ENCODE measurements around the gene CELA2B. TPM values are rescaled to one million over a fixed set of nuclear protein-coding genes. Genes with fewer than 3 reads are reported as not detected.

CELA2B gene
- total and polyA plus RNA-seq, 9 of the 15 experiments (the other 6 are each of a cell fraction or from before 2014, with no cell fraction given) = 0.25 to 2.1 (median 0.38) TPM; not detected in 5

GRCh38 chr1:15515022-15515663, 39.2 kb downstream of the CELA2B start (continued):
- TF ChIP-seq, protein P1, sequence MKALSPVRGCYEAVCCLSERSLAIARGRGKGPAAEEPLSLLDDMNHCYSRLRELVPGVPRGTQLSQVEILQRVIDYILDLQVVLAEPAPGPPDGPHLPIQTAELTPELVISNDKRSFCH (CRISPR knock-in tag; IDR thresholded peaks at IDR 0.05) = no peak
- TF ChIP-seq, protein P1 (tag; IDR thresholded peaks at IDR 0.05) = no peak
- TF ChIP-seq FOS (IDR thresholded peaks at IDR 0.05; ENCODE audit: extremely low read depth, insufficient read length) (no peak), HINFP (tag; conservative IDR thresholded peaks at IDR 0.05; ENCODE audit: low read depth) (no peak)
- TF ChIP-seq, protein P2, sequence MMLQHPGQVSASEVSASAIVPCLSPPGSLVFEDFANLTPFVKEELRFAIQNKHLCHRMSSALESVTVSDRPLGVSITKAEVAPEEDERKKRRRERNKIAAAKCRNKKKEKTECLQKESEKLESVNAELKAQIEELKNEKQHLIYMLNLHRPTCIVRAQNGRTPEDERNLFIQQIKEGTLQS (IDR thresholded peaks at IDR 0.05) = peak; percentile 63; the same call in 1 of the 2 replicates
- TF ChIP-seq, protein P2 (CRISPR knock-in tag; conservative IDR thresholded peaks at IDR 0.05) = no peak

DNA sequence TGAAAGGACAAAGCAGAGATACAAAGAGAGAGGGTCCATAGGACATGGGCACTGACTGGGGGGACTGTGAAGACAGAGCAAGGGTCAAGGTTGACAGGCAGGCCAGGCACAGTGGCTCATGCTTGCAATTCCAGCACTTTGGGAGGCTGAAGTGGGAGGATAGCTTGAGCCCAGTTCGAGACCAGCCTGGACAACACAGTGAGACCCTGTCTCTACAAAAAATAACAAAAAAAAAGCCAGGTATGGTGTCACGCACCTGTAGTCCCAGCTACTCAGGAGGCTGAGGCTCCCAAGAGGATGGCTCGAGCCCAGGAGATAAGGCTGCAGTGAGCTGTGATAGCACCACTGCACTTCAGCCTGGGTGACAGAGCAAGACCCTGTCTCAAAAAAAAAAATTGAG, 43.7 kb downstream of the CELA2B start:
- H3K9me1 ChIP-seq (ENCODE audit: control insufficient read depth, insufficient read depth, low read length) = no peaks in the 10 kb centered on the region
- H3K4me3 ChIP-seq = no peak overlapping the region
- H3K9ac ChIP-seq (ENCODE audit: insufficient read depth in 1 of 2, low read depth in 2 of 2, low read length in 2 of 2) = no peak overlapping the region
- H3K4me2 ChIP-seq (ENCODE audit: insufficient read depth, low read length) = no peak overlapping the region
- H3K27me3 ChIP-seq (ENCODE audit: control insufficient read depth in 2 of 2, insufficient read depth in 2 of 2, low read length in 2 of 2) = no peaks in the 10 kb centered on the region
- TF ChIP-seq TAF9B (IDR thresholded peaks at IDR 0.05; ENCODE audit: partially characterized antibody) (no peak), KDM1A (IDR thresholded peaks at IDR 0.05) (peak in 1 of 2 experiments; percentile 23; a peak in 1 of 4 replicates), ZNF121 (CRISPR knock-in tag; conservative IDR thresholded peaks at IDR 0.05) (peak; percentile 84)
- intact Hi-C loops (cut with micrococcal nuclease) = loop anchor here (10.0 kb wide), 1 partner anchor 315 kb away; no protein-coding TSS in a partner anchor
- DNase-seq (ENCODE audit: extremely low read depth in 1 of 4, low spot score in 3 of 4) (no peak), ATAC-seq (no peak), FAIRE-seq (no peak)
- WGBS (ENCODE audit: insufficient coverage, low coverage, missing lambda C conversion rate) = 73% methylated on average over 3 of the region's 3 CpGs
- POLR2A ChIA-PET = interaction anchor here (0.7 kb wide), 1 partner anchor 18 kb away, joined by 3 read pairs; no protein-coding TSS in a partner anchor
- no peak overlapping the region for H2AFZ ChIP-seq (ENCODE audit: low read depth, low read length)
- H3K9me3 ChIP-seq (replicated peaks; ENCODE audit: control insufficient read depth, insufficient read depth, low read depth, low read length) = no peaks in the 10 kb centered on the region
- H3K36me3 ChIP-seq (ENCODE audit: control insufficient read depth, insufficient read depth, low read length) = peaks cover 36% of the 10 kb centered on the region
- H3K79me2 ChIP-seq (ENCODE audit: control insufficient read depth, insufficient read depth, low read length) = peaks cover 45% of the 10 kb centered on the region
- peaks cover 14 to 37% of the 10 kb centered on the region in 2 experiments for H3K4me1 ChIP-seq (replicated peaks in 1 of 2; ENCODE audit: control insufficient read depth in 2 of 2, insufficient read depth in 2 of 2, low read length in 2 of 2)
- H3K27ac ChIP-seq (ENCODE audit: extremely low read depth, low read depth, low read length) = no peak overlapping the region
- no peaks in the 10 kb centered on the region for H4K20me1 ChIP-seq (replicated peaks; ENCODE audit: control insufficient read depth, insufficient read depth, low read length)
- CTCF ChIA-PET (ENCODE audit: low intra/inter-chr PET ratio) = interaction anchor here (0.6 kb wide), 1 partner anchor 328 kb away, joined by 3 read pairs; the partner anchor contains the start of gene SPEN
- in situ Hi-C loops (cut with MboI) = no loop called here
- no TSS peak for BruUV-seq (replicated peaks)
